ENCODE data around the gene ANKRD13A.
"Not testable (repeated sequence)": the region's sequence is repeated elsewhere in the genome, so short reads cannot be mapped to it uniquely, and the experiment has no call there.

ANKRD13A gene

GRCh38 chr12:110084314-110085015 is 85.2 kb downstream of the ANKRD13A start:
- DNase-seq (ENCODE audit: low read depth): no peak
- in situ Hi-C loops (cut with HindIII; ENCODE audit: low sequenced_read_pairs): no loop called here
- no peak for TF ChIP-seq CTCF (IDR thresholded peaks at IDR 0.05; ENCODE audit: low read depth, low read length, missing control alignments)
- no peak overlapping the region for H3K4me3 ChIP-seq (ENCODE audit: low read depth, low read length)

GRCh38 chr12:110088216-110088615 is 89.0 kb downstream of the ANKRD13A start:
- H3K4me3 ChIP-seq (ENCODE audit: low read depth, low read length); in situ Hi-C loops (cut with HindIII; ENCODE audit: low sequenced_read_pairs); DNase-seq (ENCODE audit: low read depth): not testable (repeated sequence)

- no peak for DNase-seq (ENCODE audit: low read depth)
- in situ Hi-C loops (cut with HindIII; ENCODE audit: low sequenced_read_pairs): no loop called here
- no peak for TF ChIP-seq CTCF (IDR thresholded peaks at IDR 0.05; ENCODE audit: low read depth, low read length, missing control alignments)
- no peak overlapping the region for H3K4me3 ChIP-seq (ENCODE audit: low read depth, low read length)
These were observed 89.7 kb downstream of the ANKRD13A start for GRCh38 chr12:110088936-110089335.
